ENCODE data around the gene MUC13.

Gene MUC13

DNA sequence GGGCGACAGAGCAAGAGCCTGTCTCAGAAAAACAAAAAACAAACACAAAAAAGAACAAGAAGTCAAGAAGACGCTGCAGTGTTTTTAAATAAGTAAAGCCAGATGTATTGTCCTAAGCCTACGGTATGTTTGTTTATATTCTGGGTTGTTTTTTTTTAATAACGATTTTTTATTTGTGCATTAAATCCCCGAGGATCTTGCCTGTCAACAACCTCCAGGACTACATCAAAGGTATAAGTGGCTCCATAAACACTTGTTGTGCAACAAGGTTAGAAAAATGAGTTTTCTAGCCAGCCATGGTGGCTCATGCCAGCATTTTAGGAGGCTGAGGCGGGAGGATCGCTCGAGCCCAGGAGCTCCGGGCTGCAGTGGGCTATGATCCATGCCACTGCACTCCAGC, 73.5 kb downstream of the MUC13 start:
- 67% methylated on average over 6 of the region's 9 CpGs for WGBS
- Histone ChIP-seq H3K23ac (ENCODE audit: low read length in 2 of 2) (no peak overlapping the region), H3K4ac (ENCODE audit: low read depth in 1 of 2, low read length in 2 of 2) (peak overlapping the region; percentile 72 to 81), H4K8ac (ENCODE audit: low read length) (peak overlapping the region; percentile 51), H2AFZ (ENCODE audit: low read depth, low read length) (no peak overlapping the region), H2BK12ac (ENCODE audit: low read length in 2 of 2) (peak overlapping the region; percentile 73 to 97), H3K4me1 (ENCODE audit: control insufficient read depth, insufficient read depth, low read depth, low read length) (peaks cover 18% of the 10 kb centered on the region), H3K27ac (ENCODE audit: low read length, poor library complexity, severe bottlenecking) (peak overlapping the region; percentile 92), H3K4me3 (ENCODE audit: insufficient read depth in 1 of 2, low read depth in 1 of 2, low read length in 2 of 2) (peak overlapping the region in 1 of 2 experiments; percentile 7), H3K9me3 (ENCODE audit: control insufficient read depth, low read length) (no peaks in the 10 kb centered on the region), H3K14ac (ENCODE audit: low read length in 2 of 2) (no peak overlapping the region), H2BK120ac (ENCODE audit: low read depth, low read length) (peak overlapping the region; percentile 21), H3K4me2 (ENCODE audit: low read length, poor library complexity, severe bottlenecking) (no peak overlapping the region), H2BK15ac (ENCODE audit: low read depth, poor library complexity, severe bottlenecking) (peak overlapping the region; percentile 61), H3K9ac (ENCODE audit: low read length) (peak overlapping the region; percentile 67), H3K18ac (ENCODE audit: low read depth in 1 of 2, low read length in 2 of 2) (peak overlapping the region; percentile 87 to 93), H3K79me1 (replicated peaks; ENCODE audit: low read length, poor library complexity, severe bottlenecking) (peaks cover 18% of the 10 kb centered on the region), H3K36me3 (ENCODE audit: control insufficient read depth in 1 of 2, insufficient read depth in 2 of 2, low read depth in 1 of 2, low read length in 2 of 2) (peaks cover 7 to 51% of the 10 kb centered on the region in 2 experiments), H2BK5ac (ENCODE audit: low read depth, low read length, poor library complexity, severe bottlenecking) (peak overlapping the region; percentile 63), H3K27me3 (ENCODE audit: control insufficient read depth in 1 of 2, insufficient read depth in 1 of 2, low read length in 2 of 2) (no peaks in the 10 kb centered on the region), H4K91ac (ENCODE audit: low read length) (peak overlapping the region; percentile 86), H2AK5ac (ENCODE audit: low read length, severe bottlenecking) (peak overlapping the region; percentile 96)
- DNase-seq = no peak

- peaks cover 18% of the 10 kb centered on the region for H3K4me1 ChIP-seq (ENCODE audit: control insufficient read depth, insufficient read depth, low read depth, low read length)
- no peak overlapping the region for H2BK15ac ChIP-seq (ENCODE audit: low read depth, poor library complexity, severe bottlenecking)
- peaks cover 6 to 52% of the 10 kb centered on the region in 2 experiments for H3K36me3 ChIP-seq (ENCODE audit: control insufficient read depth in 1 of 2, insufficient read depth in 2 of 2, low read depth in 1 of 2, low read length in 2 of 2)
- peak; percentile 98 for DNase-seq
- H3K4me2 ChIP-seq (ENCODE audit: low read length, poor library complexity, severe bottlenecking) = no peak overlapping the region
- H3K79me1 ChIP-seq (replicated peaks; ENCODE audit: low read length, poor library complexity, severe bottlenecking) = peaks cover 20% of the 10 kb centered on the region
- no peak overlapping the region for H2AK5ac ChIP-seq (ENCODE audit: low read length, severe bottlenecking)
- no peak overlapping the region for H2BK120ac ChIP-seq (ENCODE audit: low read depth, low read length)
- H3K23ac ChIP-seq (ENCODE audit: low read length in 2 of 2) = no peak overlapping the region
- H3K14ac ChIP-seq (ENCODE audit: low read length in 2 of 2) = no peak overlapping the region
- H3K4ac ChIP-seq (ENCODE audit: low read depth in 1 of 2, low read length in 2 of 2) = no peak overlapping the region
- no peak overlapping the region for H4K8ac ChIP-seq (ENCODE audit: low read length)
- H3K27me3 ChIP-seq (ENCODE audit: control insufficient read depth in 1 of 2, insufficient read depth in 1 of 2, low read length in 2 of 2) = no peaks in the 10 kb centered on the region
- H2AFZ ChIP-seq (ENCODE audit: low read depth, low read length) = no peak overlapping the region
- H3K9me3 ChIP-seq (ENCODE audit: control insufficient read depth, low read length) = no peaks in the 10 kb centered on the region
- peak overlapping the region; percentile 92 for H3K27ac ChIP-seq (ENCODE audit: low read length, poor library complexity, severe bottlenecking)
- H3K9ac ChIP-seq (ENCODE audit: low read length) = peak overlapping the region; percentile 67
- H4K91ac ChIP-seq (ENCODE audit: low read length) = no peak overlapping the region
- 17% methylated on average over 1 of the region's 1 CpG for WGBS
- peak overlapping the region; percentile 80 to 86 for H3K18ac ChIP-seq (ENCODE audit: low read depth in 1 of 2, low read length in 2 of 2)
- no peak overlapping the region for H2BK5ac ChIP-seq (ENCODE audit: low read depth, low read length, poor library complexity, severe bottlenecking)
- H2BK12ac ChIP-seq (ENCODE audit: low read length in 2 of 2) = peak overlapping the region; percentile 14 to 88
- peak overlapping the region in 1 of 2 experiments; percentile 7 for H3K4me3 ChIP-seq (ENCODE audit: insufficient read depth in 1 of 2, low read depth in 1 of 2, low read length in 2 of 2)
Observed at GRCh38 chr3:124860599-124860998, 74.0 kb downstream of the MUC13 start.

- peak; percentile 97 for DNase-seq
- Histone ChIP-seq H2BK120ac (ENCODE audit: low read depth, low read length) (peak overlapping the region; percentile 97), H3K79me1 (replicated peaks; ENCODE audit: low read length, poor library complexity, severe bottlenecking) (peaks cover 24% of the 10 kb centered on the region), H3K18ac (ENCODE audit: low read depth in 1 of 2, low read length in 2 of 2) (peak overlapping the region; percentile 97 to 98), H3K4me1 (ENCODE audit: control insufficient read depth, insufficient read depth, low read depth, low read length) (peaks cover 18% of the 10 kb centered on the region), H3K27me3 (ENCODE audit: control insufficient read depth in 1 of 2, insufficient read depth in 1 of 2, low read length in 2 of 2) (no peaks in the 10 kb centered on the region), H2AFZ (ENCODE audit: low read depth, low read length) (no peak overlapping the region), H2AK5ac (ENCODE audit: low read length, severe bottlenecking) (peak overlapping the region; percentile 95), H2BK12ac (ENCODE audit: low read length in 2 of 2) (peak overlapping the region; percentile 87 to 100), H3K23ac (ENCODE audit: low read length in 2 of 2) (peak overlapping the region; percentile 4 to 96), H3K9me3 (ENCODE audit: control insufficient read depth, low read length) (no peaks in the 10 kb centered on the region), H3K14ac (ENCODE audit: low read length in 2 of 2) (peak overlapping the region in 1 of 2 experiments; percentile 92), H4K91ac (ENCODE audit: low read length) (peak overlapping the region; percentile 87), H2BK15ac (ENCODE audit: low read depth, poor library complexity, severe bottlenecking) (no peak overlapping the region), H3K4me2 (ENCODE audit: low read length, poor library complexity, severe bottlenecking) (no peak overlapping the region), H3K27ac (ENCODE audit: low read length, poor library complexity, severe bottlenecking) (peak overlapping the region; percentile 87), H3K4me3 (ENCODE audit: insufficient read depth in 1 of 2, low read depth in 1 of 2, low read length in 2 of 2) (no peak overlapping the region), H3K4ac (ENCODE audit: low read depth in 1 of 2, low read length in 2 of 2) (peak overlapping the region; percentile 36 to 96), H3K9ac (ENCODE audit: low read length) (peak overlapping the region; percentile 77), H4K8ac (ENCODE audit: low read length) (peak overlapping the region; percentile 91), H3K36me3 (ENCODE audit: control insufficient read depth in 1 of 2, insufficient read depth in 2 of 2, low read depth in 1 of 2, low read length in 2 of 2) (peaks cover 6 to 54% of the 10 kb centered on the region in 2 experiments), H2BK5ac (ENCODE audit: low read depth, low read length, poor library complexity, severe bottlenecking) (peak overlapping the region; percentile 57)
- 3% methylated on average over 6 of the region's 7 CpGs for WGBS
Observed at GRCh38 chr3:124859025-124859424, 75.5 kb downstream of the MUC13 start.

- no peak overlapping the region for H3K4me2 ChIP-seq (ENCODE audit: low read length, poor library complexity, severe bottlenecking)
- no peaks in the 10 kb centered on the region for H3K9me3 ChIP-seq (ENCODE audit: control insufficient read depth, low read length)
- no peak overlapping the region for H2AFZ ChIP-seq (ENCODE audit: low read depth, low read length)
- DNase-seq = peak; percentile 86
- H3K4me1 ChIP-seq (ENCODE audit: control insufficient read depth, insufficient read depth, low read depth, low read length) = peaks cover 18% of the 10 kb centered on the region
- no peak overlapping the region for H4K91ac ChIP-seq (ENCODE audit: low read length)
- no peak overlapping the region for H3K14ac ChIP-seq (ENCODE audit: low read length in 2 of 2)
- 11% methylated on average over 1 of the region's 1 CpG for WGBS
- peaks cover 6 to 62% of the 10 kb centered on the region in 2 experiments for H3K36me3 ChIP-seq (ENCODE audit: control insufficient read depth in 1 of 2, insufficient read depth in 2 of 2, low read depth in 1 of 2, low read length in 2 of 2)
- no peak overlapping the region for H2BK120ac ChIP-seq (ENCODE audit: low read depth, low read length)
- H4K8ac ChIP-seq (ENCODE audit: low read length) = no peak overlapping the region
- no peak overlapping the region for H3K23ac ChIP-seq (ENCODE audit: low read length in 2 of 2)
- H2BK15ac ChIP-seq (ENCODE audit: low read depth, poor library complexity, severe bottlenecking) = no peak overlapping the region
- peaks cover 26% of the 10 kb centered on the region for H3K79me1 ChIP-seq (replicated peaks; ENCODE audit: low read length, poor library complexity, severe bottlenecking)
- H3K27me3 ChIP-seq (ENCODE audit: control insufficient read depth in 1 of 2, insufficient read depth in 1 of 2, low read length in 2 of 2) = no peaks in the 10 kb centered on the region
- no peak overlapping the region for H2AK5ac ChIP-seq (ENCODE audit: low read length, severe bottlenecking)
- no peak overlapping the region for H2BK12ac ChIP-seq (ENCODE audit: low read length in 2 of 2)
- H3K9ac ChIP-seq (ENCODE audit: low read length) = peak overlapping the region; percentile 77
- H2BK5ac ChIP-seq (ENCODE audit: low read depth, low read length, poor library complexity, severe bottlenecking) = no peak overlapping the region
- H3K27ac ChIP-seq (ENCODE audit: low read length, poor library complexity, severe bottlenecking) = peak overlapping the region; percentile 87
- H3K18ac ChIP-seq (ENCODE audit: low read depth in 1 of 2, low read length in 2 of 2) = no peak overlapping the region
- H3K4me3 ChIP-seq (ENCODE audit: insufficient read depth in 1 of 2, low read depth in 1 of 2, low read length in 2 of 2) = no peak overlapping the region
- no peak overlapping the region for H3K4ac ChIP-seq (ENCODE audit: low read depth in 1 of 2, low read length in 2 of 2)
Observed at GRCh38 chr3:124858275-124858674, 76.3 kb downstream of the MUC13 start.
